ENCODE results near the gene EPS15. TPM values are rescaled to one million over a fixed set of nuclear protein-coding genes. Genes with fewer than 3 reads are reported as not detected.

EPS15 gene
- total RNA-seq, 1 experiment from 2014 or later: 37.1 TPM

DNA sequence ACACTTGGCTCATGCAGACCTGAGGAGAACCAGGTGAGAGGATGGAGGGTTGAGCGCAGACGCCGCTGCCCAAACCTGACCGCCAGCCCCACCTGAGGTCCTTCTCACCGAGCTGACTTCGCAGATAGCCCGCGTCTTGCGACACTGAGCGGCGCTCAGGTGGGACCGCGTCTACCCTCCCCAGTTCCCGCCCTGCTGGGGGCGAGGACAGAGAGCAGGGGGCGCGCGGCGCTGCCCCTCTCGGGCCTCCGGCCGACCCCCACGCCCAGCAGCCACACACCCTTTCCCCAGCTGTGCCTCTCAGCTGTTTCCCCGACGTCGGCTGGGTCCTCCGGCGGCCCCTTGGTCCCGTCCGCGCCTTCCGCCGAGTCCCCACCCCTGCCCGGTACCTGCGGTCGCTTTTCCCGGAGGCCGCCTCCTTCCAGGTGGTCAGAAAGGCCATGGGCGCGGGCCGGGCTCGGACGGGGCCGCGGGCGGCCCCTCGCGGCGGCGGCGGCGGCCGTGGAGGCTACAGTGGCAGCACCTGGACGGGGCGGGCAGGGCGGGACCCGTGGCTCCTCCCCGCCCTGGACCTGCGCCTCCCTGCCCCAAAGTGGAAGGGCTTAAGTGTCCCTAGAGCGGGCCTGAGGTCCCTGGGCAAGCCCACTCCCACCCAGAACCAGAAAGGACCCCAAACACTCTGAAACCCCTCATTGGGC lies 174.3 kb downstream of the EPS15 start (continued):
- TF ChIP-seq, protein P1, sequence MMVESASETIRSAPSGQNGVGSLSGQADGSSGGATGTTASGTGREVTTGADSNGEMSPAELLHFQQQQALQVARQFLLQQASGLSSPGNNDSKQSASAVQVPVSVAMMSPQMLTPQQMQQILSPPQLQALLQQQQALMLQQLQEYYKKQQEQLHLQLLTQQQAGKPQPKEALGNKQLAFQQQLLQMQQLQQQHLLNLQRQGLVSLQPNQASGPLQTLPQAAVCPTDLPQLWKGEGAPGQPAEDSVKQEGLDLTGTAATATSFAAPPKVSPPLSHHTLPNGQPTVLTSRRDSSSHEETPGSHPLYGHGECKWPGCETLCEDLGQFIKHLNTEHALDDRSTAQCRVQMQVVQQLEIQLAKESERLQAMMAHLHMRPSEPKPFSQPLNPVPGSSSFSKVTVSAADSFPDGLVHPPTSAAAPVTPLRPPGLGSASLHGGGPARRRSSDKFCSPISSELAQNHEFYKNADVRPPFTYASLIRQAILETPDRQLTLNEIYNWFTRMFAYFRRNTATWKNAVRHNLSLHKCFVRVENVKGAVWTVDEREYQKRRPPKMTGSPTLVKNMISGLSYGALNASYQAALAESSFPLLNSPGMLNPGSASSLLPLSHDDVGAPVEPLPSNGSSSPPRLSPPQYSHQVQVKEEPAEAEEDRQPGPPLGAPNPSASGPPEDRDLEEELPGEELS (CRISPR knock-in tag; IDR thresholded peaks at IDR 0.05): 0 out of 2 replicates have a peak, but pooled peaks have one; percentile 10

DNA sequence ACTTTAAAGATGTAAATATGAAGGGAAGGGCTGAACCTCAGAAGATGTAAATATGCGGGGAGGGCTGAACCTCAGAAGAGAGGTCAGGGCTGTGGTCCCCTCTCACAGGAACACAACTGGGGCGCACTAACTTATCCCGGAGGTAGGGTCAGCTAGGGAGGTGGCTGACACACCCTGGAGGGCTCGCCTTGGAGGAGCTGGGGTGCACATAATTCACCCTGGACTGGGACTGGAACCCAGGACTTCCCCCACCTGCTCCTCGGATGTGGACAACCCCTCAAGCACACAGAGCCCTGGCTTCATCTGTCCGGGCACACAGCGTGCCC lies 174.8 kb downstream of the EPS15 start:
- TF ChIP-seq ZNF263 (CRISPR knock-in tag; IDR thresholded peaks at IDR 0.05; ENCODE audit: low read depth) (no peak), USF2 (CRISPR knock-in tag; IDR thresholded peaks at IDR 0.05) (no peak), FOXJ3 (CRISPR knock-in tag; IDR thresholded peaks at IDR 0.05; ENCODE audit: borderline replicate concordance) (no peak), ZNF512 (CRISPR knock-in tag; IDR thresholded peaks at IDR 0.05; ENCODE audit: borderline replicate concordance) (no peak), NR1H2 (CRISPR knock-in tag; IDR thresholded peaks at IDR 0.05) (no peak), NFATC4 (CRISPR knock-in tag; IDR thresholded peaks at IDR 0.05) (no peak), ZNF416 (CRISPR knock-in tag; IDR thresholded peaks at IDR 0.05) (no peak), GABPB1 (CRISPR knock-in tag; IDR thresholded peaks at IDR 0.05) (no peak), OVOL2 (CRISPR knock-in tag; IDR thresholded peaks at IDR 0.05; ENCODE audit: borderline replicate concordance) (no peak), GRHL2 (CRISPR knock-in tag; IDR thresholded peaks at IDR 0.05; ENCODE audit: insufficient replicate concordance, severe bottlenecking) (no peak), CTCF (IDR thresholded peaks at IDR 0.05) (no peak)
- TF ChIP-seq, protein P2, sequence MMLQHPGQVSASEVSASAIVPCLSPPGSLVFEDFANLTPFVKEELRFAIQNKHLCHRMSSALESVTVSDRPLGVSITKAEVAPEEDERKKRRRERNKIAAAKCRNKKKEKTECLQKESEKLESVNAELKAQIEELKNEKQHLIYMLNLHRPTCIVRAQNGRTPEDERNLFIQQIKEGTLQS (CRISPR knock-in tag; conservative IDR thresholded peaks at IDR 0.05): no peak
- TF ChIP-seq, protein P1 (CRISPR knock-in tag; IDR thresholded peaks at IDR 0.05): no peak
- TF ChIP-seq, protein P3, sequence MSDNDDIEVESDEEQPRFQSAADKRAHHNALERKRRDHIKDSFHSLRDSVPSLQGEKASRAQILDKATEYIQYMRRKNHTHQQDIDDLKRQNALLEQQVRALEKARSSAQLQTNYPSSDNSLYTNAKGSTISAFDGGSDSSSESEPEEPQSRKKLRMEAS (CRISPR knock-in tag; IDR thresholded peaks at IDR 0.05): no peak
- POLR2A ChIA-PET: no interaction called here

More for the DNA sequence above, 174.8 kb downstream of the EPS15 start:
- Mint-ChIP-seq H3K27ac (no peak overlapping the region), H3K36me3 (no peaks in the 10 kb centered on the region), H3K4me1 (peaks cover 11% of the 10 kb centered on the region), H3K9me3 (no peaks in the 10 kb centered on the region), H3K27me3 (ENCODE audit: low read depth) (peaks cover 22% of the 10 kb centered on the region), H3K4me3 (peak overlapping the region; percentile 58)
- ATAC-seq (no peak), DNase-seq (ENCODE audit: low spot score) (no peak)
- CTCF ChIA-PET: interaction anchor here (0.6 to 4.7 kb wide), 5 partner anchors 13 to 258 kb away, joined by 3 to 15 read pairs (median 5); no protein-coding TSS in a partner anchor
